Endodermal cell (in vitro differentiated cells): ENCODE measurements around the gene TMEM59. TPM values are rescaled to one million over a fixed set of nuclear protein-coding genes. Genes with fewer than 3 reads are reported as not detected.

Experiments used
- DNase-seq: peaks from one replicate; pipeline ENCODE4 v3.0.0-alpha.2; 2017
- H3K27ac ChIP-seq: 2 replicates; pipeline ENCODE4 v1.5.1; 2013; ENCODE audit warnings: mild to moderate bottlenecking, low read depth, low read length, moderate library complexity
- H3K27me3 ChIP-seq: 2 replicates; pipeline ENCODE4 v1.6.1; 2013; ENCODE audit warnings: mild to moderate bottlenecking, low read length, moderate library complexity; ENCODE audit not compliant: insufficient read depth, control insufficient read depth, poor library complexity, severe bottlenecking
- H3K36me3 ChIP-seq: 2 replicates; pipeline ENCODE4 v1.7.0; 2013; ENCODE audit warnings: mild to moderate bottlenecking, low read length, moderate library complexity; ENCODE audit not compliant: control insufficient read depth, insufficient read depth
- H3K4me1 ChIP-seq: one replicate; pipeline ENCODE4 v1.7.0; 2013; ENCODE audit warnings: low read length; ENCODE audit not compliant: control insufficient read depth, insufficient read depth
- H3K4me3 ChIP-seq: 2 replicates; pipeline ENCODE4 v1.5.1; 2013; ENCODE audit warnings: mild to moderate bottlenecking, low read length, moderate library complexity
- H3K9ac ChIP-seq: 2 replicates; pipeline ENCODE4 v1.6.1; 2013; ENCODE audit warnings: mild to moderate bottlenecking, low read length, moderate library complexity; ENCODE audit not compliant: poor library complexity, severe bottlenecking; ENCODE audit errors: extremely low read depth
- H3K9me3 ChIP-seq: 2 replicates; pipeline ENCODE4 v1.6.1; 2013; ENCODE audit warnings: mild to moderate bottlenecking, low read length, moderate library complexity; ENCODE audit not compliant: control insufficient read depth
- H3K27ac Mint-ChIP-seq: 2 replicates; pipeline ENCODE4 v1.8.0; 2020; ENCODE audit warnings: mixed read lengths
- H3K27me3 Mint-ChIP-seq: 2 replicates; pipeline ENCODE4 v1.8.0; 2021; ENCODE audit warnings: mild to moderate bottlenecking, mixed read lengths; ENCODE audit not compliant: insufficient read depth
- H3K36me3 Mint-ChIP-seq: 2 replicates; pipeline ENCODE4 v1.8.0; 2020; ENCODE audit warnings: low read depth, mixed read lengths
- H3K4me1 Mint-ChIP-seq: 2 replicates; pipeline ENCODE4 v1.8.0; 2020; ENCODE audit warnings: mixed read lengths
- H3K4me3 Mint-ChIP-seq: 2 replicates; pipeline ENCODE4 v1.8.0; 2020; ENCODE audit warnings: mild to moderate bottlenecking, moderate library complexity, mixed read lengths
- H3K9me3 Mint-ChIP-seq: 2 replicates; pipeline ENCODE4 v1.8.0; 2020; ENCODE audit warnings: mild to moderate bottlenecking, mixed read lengths
- WGBS, 2 experiments: methylation state at CpG; one replicate each; pipeline versions ENCODE4 v1.1.5 to v1.1.7; 2013; ENCODE audit warnings: missing lambda C conversion rate in 2 of 2, mixed read lengths in 1 of 2; ENCODE audit not compliant: insufficient coverage in 1 of 2, insufficient read length in 1 of 2; 5-methylcytosine and 5-hydroxymethylcytosine counted together
- total RNA-seq, 2 donors: library from RNA; stranded (reverse); fragmentation: NEBNext Ultra II Directional in 1 of 2; extraction: Animal tissue kit (Norgen Biotek cat#: 25700) in 1 of 2; gene quantifications; 2 replicates in 1 of 2; 3 replicates in 1 of 2; pipeline ENCODE4 v1.2.1, GENCODE V29; 2021
- TF ChIP-seq, protein P1 (sequence below): fragments of 200-600 bp; sonication (generic); conservative IDR thresholded peaks from 2 replicates; pipeline ENCODE4 v1.5.0; 2021; ENCODE audit warnings: antibody characterized with exemption, mild to moderate bottlenecking

The TMEM59 gene
- total RNA-seq, 2 donors from 2014 or later, result 99.6 to 112 TPM

DNA sequence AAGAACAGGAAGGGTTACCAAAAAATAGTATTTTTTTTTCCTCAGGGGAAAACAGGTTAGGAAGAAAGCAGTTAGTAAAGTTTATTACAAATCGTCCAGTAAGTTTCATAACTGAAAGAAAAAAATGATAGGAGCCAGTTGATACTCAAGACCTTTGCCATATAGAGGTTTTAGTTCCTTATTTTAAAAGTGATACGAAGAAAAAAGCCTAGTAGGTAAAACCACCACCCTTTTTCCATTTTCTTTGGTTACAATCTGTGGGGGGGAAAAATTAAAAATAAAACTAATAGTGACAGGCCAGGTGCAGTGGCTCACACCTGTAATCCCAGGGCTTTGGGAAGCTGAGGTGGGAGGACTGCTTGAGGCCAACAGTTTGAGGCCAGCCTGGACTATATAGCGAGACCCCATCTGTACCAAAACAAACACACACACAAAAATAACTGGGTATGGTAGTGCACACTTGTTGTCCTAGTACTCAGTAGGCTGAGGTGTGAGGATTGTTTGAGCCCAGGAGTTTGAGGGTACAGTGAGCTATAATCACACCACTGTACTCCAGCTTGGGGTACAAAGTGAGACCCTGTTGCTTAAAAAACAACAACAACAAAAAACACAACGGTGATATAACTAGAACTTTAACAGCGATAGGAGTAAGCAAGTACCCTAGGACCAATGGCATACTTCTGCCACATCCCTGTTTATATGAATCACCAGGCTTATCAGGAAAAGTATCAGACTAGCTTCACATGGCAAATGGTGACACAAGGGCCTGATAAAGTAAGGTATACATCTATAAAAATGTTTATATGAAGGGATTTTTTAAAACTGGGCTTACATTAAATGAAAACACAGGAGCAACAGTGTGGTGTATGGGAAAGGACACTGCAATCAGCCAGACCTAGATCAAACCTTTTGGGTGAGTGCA lies 5.4 kb downstream of the TMEM59 start:
- Mint-ChIP-seq H3K4me1 (peaks cover 3% of the 10 kb centered on the region), H3K27ac (peak overlapping the region; percentile 42), H3K36me3 (peaks cover 2% of the 10 kb centered on the region), H3K27me3 (no peaks in the 10 kb centered on the region), H3K9me3 (no peaks in the 10 kb centered on the region), H3K4me3 (no peak overlapping the region)
- Histone ChIP-seq H3K36me3 (peaks cover 6% of the 10 kb centered on the region), H3K4me3 (no peak overlapping the region), H3K4me1 (peaks cover 4% of the 10 kb centered on the region), H3K9me3 (no peaks in the 10 kb centered on the region), H3K9ac (no peak overlapping the region), H3K27me3 (no peaks in the 10 kb centered on the region), H3K27ac (no peak overlapping the region)
- no peak for DNase-seq
- TF ChIP-seq, protein P1, sequence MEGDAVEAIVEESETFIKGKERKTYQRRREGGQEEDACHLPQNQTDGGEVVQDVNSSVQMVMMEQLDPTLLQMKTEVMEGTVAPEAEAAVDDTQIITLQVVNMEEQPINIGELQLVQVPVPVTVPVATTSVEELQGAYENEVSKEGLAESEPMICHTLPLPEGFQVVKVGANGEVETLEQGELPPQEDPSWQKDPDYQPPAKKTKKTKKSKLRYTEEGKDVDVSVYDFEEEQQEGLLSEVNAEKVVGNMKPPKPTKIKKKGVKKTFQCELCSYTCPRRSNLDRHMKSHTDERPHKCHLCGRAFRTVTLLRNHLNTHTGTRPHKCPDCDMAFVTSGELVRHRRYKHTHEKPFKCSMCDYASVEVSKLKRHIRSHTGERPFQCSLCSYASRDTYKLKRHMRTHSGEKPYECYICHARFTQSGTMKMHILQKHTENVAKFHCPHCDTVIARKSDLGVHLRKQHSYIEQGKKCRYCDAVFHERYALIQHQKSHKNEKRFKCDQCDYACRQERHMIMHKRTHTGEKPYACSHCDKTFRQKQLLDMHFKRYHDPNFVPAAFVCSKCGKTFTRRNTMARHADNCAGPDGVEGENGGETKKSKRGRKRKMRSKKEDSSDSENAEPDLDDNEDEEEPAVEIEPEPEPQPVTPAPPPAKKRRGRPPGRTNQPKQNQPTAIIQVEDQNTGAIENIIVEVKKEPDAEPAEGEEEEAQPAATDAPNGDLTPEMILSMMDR, result no peak
- 87 to 93% methylated on average over 3 to 5 of the region's 5 CpGs for WGBS, 2 experiments

DNA sequence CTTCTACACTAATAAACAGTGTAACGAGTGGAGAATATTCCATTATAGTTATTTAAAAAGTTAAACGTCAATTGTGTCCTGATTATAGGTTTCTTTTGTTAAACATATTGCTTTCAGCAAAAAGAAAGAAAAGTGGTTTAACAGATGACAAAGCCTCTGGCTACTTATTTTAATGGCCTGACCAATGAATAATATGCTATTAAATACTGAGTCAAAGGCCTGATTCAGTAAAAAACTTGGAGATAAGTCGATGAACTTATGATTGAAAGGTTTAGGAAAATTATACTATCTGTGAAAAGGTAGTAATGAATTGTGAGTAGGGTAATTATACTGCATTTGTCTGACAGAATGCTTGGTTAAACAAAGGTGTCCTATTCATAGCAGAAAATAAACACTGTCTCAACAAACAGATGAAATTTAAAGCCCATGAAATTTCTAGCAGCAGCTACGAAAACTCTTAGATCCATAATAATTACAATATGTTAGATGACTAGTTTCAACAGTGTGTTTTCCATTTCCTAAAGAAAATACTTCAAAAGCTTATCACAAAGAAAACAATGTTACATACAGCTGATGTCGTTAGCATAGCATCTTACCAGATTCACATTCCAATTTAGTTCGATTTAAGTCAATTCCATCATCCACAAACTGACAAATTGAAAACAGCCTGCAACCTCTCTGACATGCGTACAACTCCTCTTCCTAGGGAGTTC lies 6.2 kb downstream of the TMEM59 start:
- peaks cover 15% of the 10 kb centered on the region for H3K36me3 ChIP-seq
- H3K27me3 ChIP-seq, result no peaks in the 10 kb centered on the region
- H3K9ac ChIP-seq, result no peak overlapping the region
- Mint-ChIP-seq H3K27ac (peak overlapping the region; percentile 42), H3K36me3 (peaks cover 9% of the 10 kb centered on the region), H3K9me3 (no peaks in the 10 kb centered on the region), H3K27me3 (no peaks in the 10 kb centered on the region), H3K4me1 (peaks cover 3% of the 10 kb centered on the region), H3K4me3 (no peak overlapping the region)
- no peak for DNase-seq
- no peak overlapping the region for H3K4me3 ChIP-seq
- TF ChIP-seq, protein P1, result no peak
- peaks cover 4% of the 10 kb centered on the region for H3K4me1 ChIP-seq
- WGBS, 2 experiments, result 94 to 96% methylated on average over 4 to 7 of the region's 7 CpGs
- no peak overlapping the region for H3K27ac ChIP-seq
- H3K9me3 ChIP-seq, result no peaks in the 10 kb centered on the region

DNA sequence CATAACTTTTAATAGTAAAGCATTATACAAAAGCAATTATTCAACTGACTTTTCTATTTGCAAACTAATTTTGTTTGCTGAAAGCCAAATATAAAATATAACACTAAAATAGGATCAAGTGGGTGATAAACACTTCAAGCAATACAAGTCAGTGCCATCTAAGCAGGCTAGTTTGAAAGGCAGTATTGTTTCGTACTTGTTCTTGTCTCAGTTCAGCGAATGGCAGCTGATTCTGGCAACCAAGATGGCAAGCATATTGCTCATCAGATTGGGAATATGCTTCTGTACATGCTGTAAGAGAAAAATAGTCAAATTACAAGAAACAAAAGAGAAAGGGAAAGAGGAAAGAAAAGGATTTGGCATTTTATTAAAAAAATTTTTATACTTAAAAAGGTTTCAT lies 7.5 kb downstream of the TMEM59 start:
- no peaks in the 10 kb centered on the region for H3K4me1 ChIP-seq
- peaks cover 3% of the 10 kb centered on the region for H3K4me1 Mint-ChIP-seq
- H3K9ac ChIP-seq, result no peak overlapping the region
- peaks cover 28% of the 10 kb centered on the region for H3K36me3 ChIP-seq
- H3K27ac ChIP-seq, result no peak overlapping the region
- no peaks in the 10 kb centered on the region for H3K27me3 Mint-ChIP-seq
- TF ChIP-seq, protein P1, result no peak
- no peak overlapping the region for H3K4me3 ChIP-seq
- DNase-seq, result no peak
- H3K27ac Mint-ChIP-seq, result no peak overlapping the region
- no peak overlapping the region for H3K4me3 Mint-ChIP-seq
- H3K27me3 ChIP-seq, result no peaks in the 10 kb centered on the region
- no peaks in the 10 kb centered on the region for H3K9me3 Mint-ChIP-seq
- H3K9me3 ChIP-seq, result no peaks in the 10 kb centered on the region
- WGBS, 2 experiments, result 92 to 94% methylated on average over 2 of the region's 2 CpGs
- peaks cover 10% of the 10 kb centered on the region for H3K36me3 Mint-ChIP-seq
